Cerebellar cortex (tissue), 1 donor: ENCODE measurements around the gene PPFIA1.

Experiments used
- DNase-seq: peaks from one replicate; pipeline ENCODE4 v3.0.0-alpha.2; 2015; ENCODE audit warnings: low spot score

Gene PPFIA1

DNA sequence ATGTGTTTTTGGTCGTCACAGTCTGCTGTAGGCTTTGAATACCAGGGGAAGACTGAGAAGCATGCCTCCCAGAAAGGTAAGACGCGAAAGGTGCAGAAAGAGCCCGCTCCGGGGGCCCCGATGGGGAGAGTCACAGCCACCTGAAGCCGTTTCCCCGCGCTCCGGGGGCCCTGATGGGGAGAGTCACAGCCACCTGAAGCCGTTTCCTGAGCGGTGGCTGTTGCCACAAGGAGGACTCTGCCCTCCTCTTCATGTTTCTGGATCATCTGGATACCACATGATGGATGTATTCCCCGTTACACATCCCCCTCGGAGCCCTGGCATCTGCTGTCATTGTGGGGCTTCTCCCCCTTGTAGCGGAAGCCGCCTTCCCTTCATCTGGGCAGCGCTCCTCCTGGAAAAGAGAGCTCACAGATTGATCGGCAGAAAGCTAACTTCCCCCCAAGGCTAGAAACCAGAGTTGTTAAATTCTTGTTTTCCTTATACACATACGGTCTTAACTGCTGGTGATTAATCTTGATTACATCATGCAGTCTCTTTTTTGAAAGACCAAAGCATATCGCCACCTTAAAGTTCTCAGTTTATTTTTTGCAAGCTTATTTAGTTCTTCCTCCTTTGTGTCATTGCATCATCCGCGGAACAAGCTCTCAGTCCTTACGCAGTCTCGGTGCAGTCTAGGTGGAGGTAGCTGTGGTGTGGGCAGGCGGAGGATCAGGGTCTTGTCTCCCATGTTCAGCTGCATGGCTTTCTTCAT lies 145.3 kb downstream of the PPFIA1 start:
- DNase-seq = no peak

DNA sequence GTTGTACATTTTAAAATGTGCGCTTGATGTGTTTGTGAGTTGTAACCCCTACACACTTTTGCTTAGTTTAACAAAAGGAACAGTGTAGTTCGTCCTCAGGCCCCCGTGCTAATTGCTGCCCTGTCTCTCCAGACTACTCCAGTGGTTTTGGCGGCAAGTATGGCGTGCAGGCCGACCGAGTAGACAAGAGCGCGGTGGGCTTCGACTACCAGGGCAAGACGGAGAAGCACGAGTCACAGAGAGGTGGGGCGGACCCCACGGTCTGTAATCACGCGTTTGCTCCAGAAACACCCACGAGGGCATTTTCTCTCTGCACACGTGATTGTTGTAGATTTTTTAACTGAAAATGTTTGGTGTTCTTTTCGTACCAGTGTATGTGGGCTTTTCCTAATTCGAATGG lies 146.4 kb downstream of the PPFIA1 start:
- no peak for DNase-seq

DNA sequence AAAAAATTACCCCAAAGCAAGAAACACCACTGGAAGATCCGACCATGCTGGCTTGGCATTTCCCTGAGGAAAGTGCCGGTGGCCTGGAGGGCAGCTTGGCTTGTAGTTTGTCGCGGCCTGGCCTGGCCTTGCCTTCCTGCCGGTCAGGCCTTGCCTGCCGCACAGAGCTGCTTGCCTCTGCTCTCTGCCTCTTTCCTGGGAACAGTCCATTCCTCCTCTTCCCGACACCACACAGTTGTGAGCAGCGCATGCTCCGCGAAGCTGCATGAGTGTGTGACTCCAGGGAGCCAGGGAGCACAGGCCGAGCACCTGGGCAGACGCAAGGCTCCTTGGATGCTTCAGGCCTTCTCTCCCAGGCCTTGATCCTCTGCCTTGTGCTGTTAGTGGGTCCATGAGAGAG lies 147.6 kb downstream of the PPFIA1 start:
- no peak for DNase-seq

DNA sequence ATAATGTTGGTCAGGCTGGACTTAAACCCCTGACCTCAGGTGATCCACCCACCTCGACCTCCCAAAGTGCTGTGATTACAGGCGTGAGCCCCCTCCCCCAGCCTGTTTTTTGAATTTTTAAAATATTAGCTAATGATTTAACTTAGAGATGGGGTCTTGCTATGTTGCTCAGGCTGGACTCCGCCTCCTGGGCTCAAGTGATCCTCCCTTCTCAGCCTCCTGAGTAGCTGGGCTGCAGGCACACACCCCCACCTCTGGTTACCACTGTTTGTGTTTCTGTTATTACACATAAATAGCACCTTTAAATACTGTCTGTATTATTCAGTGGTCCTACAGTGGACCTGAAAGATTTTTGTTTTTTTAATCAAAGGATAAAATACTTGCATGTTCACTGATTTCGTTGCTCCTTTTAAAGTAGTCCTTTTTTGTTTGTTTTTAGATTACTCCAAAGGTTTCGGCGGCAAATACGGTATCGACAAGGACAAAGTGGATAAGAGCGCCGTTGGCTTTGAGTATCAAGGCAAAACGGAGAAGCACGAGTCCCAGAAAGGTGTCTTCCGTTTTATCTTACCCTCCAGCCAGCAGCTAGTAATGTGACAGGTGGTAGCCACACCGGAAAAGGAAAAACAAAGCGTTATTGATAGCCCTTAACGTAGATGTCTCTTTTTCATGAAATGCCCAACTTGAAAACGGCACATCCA lies 149.0 kb downstream of the PPFIA1 start:
- DNase-seq = no peak

DNA sequence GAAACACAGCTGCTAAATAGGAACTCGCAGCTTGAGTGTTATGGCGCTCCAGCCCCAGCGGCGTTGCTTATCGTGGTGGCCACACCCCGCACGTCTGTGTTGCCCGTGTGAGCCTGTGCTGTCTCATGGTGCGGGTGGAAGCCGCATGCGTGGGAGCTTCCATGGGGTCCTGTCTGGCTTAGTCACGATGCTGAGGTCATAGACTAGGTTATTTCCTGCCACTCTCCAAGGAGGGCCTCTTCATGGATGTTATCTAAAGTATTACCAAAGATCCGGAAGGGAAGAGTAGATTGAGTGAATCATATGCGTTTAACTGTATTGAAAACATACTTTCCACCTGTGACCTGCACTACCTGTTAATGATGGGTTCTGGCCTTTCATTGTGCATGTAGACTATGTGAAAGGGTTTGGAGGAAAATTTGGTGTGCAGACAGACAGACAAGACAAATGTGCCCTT lies 149.5 kb downstream of the PPFIA1 start:
- DNase-seq = no peak

DNA sequence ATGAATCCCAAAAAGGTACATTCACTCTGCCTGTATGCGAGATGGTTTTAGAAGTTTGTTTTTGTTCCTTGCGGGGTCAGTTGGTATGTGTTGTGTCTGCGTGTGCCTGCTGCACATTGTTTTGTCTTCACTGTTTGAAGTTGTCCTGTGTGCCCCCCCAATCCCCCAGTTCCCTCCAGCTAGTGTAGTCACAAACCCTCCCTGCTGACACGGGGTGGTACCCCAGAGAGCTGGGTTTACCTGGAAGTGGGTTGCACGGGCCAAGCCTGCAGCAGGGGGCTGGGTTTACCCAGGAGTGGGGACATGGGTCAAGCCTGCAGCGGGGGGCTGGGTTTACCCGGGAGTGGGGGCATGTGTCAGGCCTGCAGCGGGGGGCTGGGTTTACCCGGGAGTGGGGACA lies 150.0 kb downstream of the PPFIA1 start:
- DNase-seq = no peak

DNA sequence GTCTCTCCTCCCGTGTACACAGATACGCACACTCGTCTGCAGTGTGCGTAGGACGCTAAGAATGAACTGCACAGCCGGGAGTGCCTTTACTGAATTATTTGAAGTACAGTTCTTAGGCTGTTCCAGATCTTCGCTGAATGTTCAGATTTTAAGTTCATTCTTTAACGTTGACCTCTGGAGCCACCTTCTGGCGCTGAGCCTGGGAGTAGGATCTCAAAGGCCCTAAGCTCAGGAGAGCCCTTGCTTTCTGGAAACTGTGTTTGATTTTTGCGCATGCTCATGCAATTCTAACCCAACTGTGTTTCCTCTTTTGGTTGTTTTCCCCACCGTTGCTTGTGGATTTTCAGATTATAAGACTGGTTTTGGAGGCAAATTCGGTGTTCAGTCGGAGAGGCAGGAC lies 150.6 kb downstream of the PPFIA1 start:
- DNase-seq = no peak

DNA sequence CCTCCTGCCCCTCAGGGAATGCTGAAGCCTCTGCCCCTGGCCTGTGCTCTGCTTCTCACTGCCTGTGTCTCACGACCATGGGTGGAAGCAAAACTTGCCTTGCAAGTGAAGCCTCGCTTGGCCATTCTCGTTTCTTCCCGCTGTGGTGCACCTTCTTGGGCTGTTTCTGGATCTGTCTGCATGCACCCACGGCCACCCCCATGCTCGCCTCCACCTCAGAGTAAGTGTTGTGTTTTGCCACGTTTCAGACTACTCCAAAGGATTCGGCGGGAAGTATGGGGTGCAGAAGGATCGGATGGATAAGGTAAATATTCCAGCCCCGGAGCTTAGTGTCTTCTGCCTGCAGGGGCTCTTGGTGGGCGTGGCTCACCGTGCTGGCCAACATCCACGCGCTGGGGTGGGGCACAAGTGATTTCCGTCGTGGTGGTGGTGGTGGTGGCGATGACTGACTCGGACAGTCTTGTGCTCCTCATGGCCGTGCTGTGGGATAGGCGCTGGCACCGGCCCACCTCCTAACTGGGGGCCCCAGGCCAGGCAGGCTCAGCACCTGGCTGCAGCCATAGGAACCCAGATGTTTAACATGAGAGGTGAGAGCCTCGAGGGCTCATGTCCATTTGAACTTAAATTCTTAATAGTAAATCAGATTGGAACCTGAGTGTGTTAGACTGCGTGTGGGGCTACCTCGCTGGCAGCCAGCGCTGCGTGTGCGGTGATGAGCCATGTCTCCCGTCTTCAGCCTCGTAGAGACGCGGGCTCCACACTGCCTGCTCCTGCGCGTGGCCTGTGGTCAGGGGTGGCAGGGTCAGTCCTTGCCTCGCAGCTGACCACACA lies 152.4 kb downstream of the PPFIA1 start:
- DNase-seq = no peak

DNA sequence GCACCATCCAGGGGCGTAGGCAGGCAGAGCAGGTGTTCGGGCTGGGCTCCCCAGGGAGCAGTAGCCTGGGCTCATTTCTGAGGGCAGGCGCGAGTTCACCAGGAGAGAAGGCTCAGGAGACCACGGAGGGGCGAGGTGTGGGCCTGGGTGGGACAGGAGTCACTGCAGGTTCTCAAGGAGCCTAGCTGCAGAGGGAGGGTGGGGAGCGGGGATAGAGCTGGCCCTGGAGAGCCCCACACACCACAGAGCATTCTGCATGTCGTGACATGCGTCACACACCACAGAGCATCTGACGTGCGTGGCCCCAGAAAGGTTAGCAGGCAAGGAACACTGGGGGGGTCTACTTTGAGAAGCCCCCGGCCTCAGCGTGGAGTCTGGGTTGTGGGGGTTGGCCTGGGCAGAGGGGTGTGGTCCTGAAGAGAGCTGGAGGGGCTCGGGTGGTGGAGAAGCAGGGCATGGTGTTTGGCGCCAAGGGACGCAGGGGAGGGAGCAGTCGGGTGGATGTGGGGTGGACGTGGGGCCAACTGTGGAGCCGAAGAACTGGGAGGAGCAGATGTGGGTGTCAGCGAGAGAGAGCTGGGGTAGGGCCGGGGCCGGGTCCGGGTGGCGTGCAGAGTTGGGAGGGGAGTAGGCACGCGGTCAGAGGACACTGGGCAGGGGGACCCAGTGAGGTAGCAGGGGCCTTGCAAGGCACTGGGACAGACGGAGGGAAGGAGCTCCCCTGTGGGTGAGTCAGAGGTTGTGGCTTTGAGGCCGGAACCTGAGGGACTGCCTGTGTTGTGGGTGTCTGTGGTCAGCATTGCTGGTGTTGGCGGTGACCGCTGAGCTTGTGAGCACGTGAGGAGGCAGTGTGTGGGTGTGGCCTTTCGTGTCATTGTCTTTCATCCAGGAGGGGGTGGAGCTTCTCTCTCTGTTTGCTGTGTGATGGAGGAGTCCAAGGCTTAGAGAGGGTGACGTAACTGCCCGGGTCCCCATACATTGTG lies 153.3 kb downstream of the PPFIA1 start:
- no peak for DNase-seq

DNA sequence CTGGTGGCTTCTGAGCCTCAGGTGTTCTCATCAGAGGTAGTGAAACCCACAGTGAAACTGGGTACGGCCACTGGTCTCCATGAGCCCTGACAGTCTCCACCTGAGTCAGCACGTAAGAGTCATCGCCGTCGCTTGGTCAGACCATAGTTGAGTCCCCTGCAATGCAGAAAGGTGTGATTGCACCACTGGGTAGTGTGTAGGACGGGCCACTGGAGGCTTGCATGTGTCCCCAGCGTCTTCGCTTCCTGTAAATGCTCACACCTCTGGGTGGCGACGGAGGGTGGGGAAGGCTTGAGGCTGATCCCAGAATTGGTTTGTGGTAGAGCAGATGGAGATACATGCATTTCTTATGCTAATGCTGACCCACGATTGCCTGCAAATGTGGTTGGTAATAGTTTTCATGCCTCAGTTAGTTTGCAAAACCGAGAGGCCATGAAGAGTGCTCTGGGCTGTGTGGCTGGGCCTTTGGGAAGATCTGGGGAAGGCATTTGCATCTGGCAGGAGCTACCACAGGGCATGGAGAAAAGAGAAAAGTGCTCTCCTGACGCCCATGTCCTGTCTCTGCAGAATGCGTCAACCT lies 154.4 kb downstream of the PPFIA1 start:
- DNase-seq = no peak

DNA sequence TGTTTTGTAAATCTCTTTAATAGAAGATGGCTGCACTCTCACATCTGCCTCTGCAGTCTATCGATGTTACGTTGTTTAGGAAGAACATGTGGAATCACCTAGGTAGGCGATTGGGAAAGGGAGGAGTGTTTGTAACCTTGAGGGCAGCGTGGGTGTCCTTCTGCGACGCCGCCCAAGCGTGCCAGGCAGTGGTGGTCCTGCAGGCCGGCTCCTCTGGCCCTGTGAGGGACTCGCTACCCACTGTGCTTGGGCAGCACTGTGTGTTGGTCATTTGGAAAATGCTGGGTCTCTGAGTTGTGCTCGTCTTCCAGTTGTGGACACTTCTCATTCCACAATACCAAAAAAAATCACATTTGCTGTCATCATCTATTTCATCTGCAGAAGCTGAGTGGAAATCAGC lies 156.9 kb downstream of the PPFIA1 start:
- DNase-seq = no peak

DNA sequence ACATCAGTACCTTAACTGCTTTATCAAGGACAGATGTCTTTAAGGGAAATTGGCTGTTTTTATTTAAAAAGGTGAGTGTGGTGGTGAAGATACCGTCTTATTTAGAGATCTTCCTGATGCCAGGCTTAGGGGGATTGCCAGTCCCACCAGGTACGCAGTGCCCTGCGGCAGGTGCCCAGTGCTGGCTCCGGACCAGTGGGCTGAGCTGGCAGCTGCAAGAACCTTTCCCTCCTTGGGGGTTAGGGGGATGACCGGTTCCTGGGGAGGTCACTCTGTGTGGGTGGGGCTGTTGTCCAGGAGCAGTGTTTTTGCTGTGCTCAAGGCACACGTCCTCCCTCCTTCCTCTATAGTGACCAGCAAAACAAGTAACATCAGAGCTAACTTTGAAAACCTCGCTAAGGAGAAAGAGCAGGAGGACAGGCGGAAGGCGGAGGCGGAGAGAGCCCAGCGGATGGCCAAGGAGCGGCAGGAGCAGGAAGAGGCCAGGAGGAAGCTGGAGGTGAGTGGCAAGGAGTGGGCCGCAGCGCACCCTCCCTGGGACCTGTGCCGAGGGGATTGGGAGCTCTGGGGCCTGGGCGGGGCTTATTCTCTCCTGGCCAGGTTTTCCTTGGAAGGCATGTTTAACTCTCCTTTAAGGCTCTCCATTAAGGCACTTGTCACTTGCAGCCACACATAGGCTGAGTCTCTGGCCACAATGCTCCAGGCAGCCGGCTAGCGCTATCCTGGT lies 158.4 kb downstream of the PPFIA1 start:
- DNase-seq = no peak

DNA sequence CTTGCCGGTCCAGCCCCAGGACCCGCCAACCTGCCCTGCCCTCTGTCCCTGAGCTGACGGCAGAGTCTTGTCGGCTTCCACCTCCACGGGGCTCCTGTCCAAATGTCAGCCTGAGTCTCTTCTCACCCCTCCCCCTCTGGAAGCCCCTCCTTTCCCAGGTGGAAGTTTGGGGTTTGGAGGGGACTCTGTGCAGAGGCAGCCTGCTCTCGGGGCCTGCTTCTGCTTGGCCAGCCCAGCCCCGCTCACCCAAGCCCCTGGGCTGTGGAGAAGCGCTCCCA lies 158.9 kb downstream of the PPFIA1 start:
- DNase-seq = no peak

DNA sequence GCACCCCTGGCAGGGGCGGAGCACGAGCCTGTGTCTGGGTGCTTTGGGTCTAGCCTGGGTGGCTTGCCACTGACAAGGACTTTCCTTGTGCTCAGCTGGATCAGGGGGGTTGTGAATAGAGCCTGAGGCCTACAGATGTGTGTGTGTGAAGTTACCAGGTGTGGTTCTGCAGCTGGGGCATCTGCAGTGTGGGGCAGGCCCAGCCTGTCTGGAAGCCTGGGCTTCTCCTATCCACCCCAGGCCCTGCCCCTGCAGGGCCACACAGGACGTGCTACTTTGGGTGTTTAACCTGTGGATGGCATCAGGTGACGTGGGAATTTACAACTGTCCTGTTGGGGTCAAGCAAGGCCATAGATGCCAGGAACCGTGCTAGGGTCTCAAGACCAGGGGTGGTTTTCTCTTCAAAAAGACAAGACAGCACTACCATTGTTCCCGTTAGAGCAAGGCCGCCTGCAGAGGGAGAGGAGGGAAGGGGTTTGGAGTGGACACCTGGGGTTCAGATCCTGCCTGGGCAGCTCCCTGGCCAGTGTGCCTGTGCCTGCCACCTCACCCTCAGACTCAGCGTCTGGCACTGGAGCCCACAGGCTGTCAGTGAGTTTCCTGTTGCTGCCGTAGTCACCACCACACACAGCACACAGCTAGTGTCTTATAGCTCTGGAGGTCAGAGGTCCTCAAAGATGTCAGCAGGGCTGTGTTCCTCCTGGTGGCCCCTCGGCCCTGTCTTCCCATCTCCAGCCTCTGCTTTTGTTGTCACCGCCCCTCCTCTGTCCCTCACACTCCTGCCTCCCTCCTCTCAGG lies 159.4 kb downstream of the PPFIA1 start:
- DNase-seq = no peak

DNA sequence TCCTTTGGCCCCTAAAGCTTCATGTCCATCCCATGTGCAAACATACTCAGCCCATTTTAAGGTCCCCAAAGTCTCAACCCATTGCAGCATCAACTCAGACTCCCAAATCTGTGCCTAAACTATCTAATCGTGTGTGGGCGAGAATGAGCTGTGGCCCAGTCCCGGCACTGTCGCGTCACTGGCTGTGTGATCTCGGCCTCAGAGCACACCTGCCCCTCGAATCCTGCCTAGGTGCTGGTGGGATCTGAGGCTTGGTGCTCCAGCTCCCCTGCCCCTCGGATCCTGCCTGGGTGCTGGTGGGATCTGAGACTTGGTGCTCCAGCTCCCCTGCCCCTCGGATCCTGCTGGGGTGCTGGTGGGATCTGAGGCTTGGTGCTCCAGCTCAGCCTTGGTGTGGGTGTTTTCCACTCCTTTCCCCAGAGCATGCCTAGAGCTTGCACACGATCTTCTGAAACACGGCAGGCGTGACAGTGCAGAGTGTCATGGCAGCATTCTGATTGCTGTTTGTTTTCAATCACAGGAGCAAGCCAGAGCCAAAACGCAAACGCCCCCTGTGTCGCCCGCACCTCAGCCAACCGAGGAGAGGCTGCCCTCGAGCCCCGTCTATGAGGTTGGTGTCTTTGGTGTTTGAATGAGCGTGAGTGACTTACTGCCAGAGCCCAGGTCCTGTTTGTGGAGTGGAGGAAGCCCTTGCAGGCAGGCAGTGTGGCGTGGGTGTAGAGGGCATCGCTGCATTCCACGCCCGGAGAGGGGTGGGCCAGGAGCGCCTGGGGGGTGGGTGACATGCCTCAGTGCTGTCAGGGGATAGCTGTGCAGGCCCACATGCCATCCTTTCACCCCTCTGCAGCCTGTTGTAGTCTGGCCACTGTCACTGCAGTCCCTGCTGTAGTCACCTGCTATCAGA lies 160.4 kb downstream of the PPFIA1 start:
- no peak for DNase-seq

DNA sequence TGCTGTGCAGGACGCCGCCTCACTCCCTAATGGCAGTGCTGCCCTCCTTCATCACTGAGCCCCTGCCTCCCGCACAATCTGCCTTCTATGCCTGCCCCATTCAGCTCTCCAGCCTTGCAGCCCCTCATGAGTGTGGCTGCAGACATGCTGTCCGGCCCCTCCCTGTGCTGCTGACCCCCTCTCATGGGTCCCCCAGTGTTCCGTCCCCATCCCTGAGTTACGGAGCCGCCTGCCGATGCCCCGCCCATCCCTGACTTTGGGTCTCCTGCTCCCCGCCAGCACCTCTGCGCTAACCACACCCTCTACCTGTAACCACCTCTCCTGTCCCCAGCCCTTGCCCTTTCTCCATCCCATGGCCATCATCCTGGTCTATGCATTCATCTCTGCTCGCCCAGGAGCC lies 161.1 kb downstream of the PPFIA1 start:
- no peak for DNase-seq

DNA sequence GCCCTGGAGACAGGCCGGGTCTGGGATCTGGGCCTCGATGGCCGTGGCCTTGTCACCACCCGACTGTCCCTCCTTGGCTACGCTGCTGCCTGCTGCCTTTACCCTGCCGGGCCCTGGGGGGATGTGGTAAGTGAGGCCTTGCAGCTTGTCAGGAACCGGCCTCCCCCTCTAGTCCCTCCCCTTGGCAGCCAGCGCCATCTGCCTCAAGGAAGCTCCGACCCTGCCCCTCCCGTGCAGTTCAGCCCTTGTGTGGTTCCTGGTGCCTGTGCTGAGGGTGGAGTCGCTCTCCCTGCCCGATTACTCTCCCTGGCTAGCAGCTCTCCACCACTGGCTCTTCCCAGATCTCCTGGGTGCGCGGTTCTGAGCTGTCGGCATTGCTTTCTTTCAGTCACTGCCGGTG lies 161.6 kb downstream of the PPFIA1 start:
- no peak for DNase-seq

DNA sequence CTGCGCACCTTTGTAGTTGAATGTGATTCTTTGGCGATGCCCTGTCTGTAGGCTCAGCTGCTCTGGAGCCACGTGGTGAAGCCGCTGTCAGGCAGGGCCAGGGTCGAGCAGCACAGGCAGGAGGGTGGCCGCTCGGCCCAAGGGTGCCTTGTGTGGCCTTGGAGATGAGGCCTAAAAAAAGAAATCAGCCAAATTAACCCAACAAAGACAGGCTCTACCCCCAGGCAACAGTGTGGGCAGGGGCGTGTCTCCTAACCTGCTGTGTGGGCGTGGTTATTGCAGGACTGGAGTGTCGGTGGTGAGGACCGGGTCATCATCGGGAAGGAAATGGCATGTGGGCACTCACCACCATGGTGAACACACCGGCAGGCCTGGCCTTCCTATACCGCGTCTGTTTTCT lies 162.1 kb downstream of the PPFIA1 start:
- no peak for DNase-seq

DNA sequence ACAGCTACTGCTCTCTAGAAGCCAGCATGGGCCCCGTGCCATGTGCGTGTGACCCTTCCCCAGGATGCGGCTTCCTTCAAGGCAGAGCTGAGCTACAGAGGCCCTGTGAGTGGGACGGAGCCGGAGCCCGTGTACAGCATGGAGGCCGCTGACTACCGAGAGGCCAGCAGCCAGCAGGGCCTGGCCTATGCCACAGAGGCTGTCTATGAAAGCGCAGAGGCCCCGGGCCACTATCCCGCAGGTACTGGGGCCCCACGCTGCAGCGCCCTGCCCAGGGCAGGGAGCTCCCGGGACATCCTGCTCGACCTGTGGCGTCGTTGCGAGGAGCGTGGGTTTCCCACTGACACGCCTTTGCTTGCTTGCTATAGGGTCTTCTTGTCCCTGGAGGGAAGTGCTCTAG lies 162.5 kb downstream of the PPFIA1 start:
- no peak for DNase-seq
